Right lobe of liver (tissue), 4 donors: Measurements from ENCODE around the gene STBD1.

ENCODE experiments used
- POLR2A ChIP-seq: fragments of 450-650 bp; IDR thresholded peaks from one replicate; pipeline ENCODE4 v1.6.1; 2017; ENCODE audit warnings: antibody characterized with exemption, mild to moderate bottlenecking
- TF ChIP-seq, protein P1 (sequence below), 4 donors: fragments of 200-600 bp in 3 of 4; fragments of 450-650 bp in 1 of 4; IDR thresholded peaks; one replicate each; pipeline versions ENCODE4 v1.5.1 to v1.8.0; 2016 to 2022; ENCODE audit warnings: antibody characterized with exemption in 4 of 4, mild to moderate bottlenecking in 2 of 4
- donor health status: DM: no; HTN: no; CAD: no.
- donor health status: DM: no; HTN: no; CAD: no.
- donor health status: DM: no; HTN: yes; CAD: no.

DNA sequence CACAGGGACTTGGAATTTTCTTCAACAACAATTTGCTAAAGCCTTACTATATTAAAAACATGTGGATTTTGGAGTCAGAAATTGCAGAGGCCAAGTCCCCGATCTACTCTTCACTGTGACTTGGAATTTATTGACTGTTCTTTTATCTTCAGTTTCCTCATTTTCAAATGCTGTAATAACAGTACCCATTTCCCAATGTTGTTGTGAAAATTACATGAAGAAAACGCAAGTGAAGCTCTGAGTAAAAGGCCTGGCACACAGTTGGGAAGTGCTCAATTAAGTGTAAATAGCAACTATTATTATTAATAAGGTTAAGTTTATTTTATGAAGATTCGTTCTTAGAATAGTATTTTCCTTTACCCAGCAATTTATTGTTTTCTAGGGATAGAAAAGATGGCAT is 15.7 kb downstream of the STBD1 start:
- TF ChIP-seq, protein P1, sequence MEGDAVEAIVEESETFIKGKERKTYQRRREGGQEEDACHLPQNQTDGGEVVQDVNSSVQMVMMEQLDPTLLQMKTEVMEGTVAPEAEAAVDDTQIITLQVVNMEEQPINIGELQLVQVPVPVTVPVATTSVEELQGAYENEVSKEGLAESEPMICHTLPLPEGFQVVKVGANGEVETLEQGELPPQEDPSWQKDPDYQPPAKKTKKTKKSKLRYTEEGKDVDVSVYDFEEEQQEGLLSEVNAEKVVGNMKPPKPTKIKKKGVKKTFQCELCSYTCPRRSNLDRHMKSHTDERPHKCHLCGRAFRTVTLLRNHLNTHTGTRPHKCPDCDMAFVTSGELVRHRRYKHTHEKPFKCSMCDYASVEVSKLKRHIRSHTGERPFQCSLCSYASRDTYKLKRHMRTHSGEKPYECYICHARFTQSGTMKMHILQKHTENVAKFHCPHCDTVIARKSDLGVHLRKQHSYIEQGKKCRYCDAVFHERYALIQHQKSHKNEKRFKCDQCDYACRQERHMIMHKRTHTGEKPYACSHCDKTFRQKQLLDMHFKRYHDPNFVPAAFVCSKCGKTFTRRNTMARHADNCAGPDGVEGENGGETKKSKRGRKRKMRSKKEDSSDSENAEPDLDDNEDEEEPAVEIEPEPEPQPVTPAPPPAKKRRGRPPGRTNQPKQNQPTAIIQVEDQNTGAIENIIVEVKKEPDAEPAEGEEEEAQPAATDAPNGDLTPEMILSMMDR (IDR thresholded peaks at IDR 0.05): no peak
- TF ChIP-seq POLR2A: no peak
